Measurements from ENCODE around the gene RFX2. TPM values are rescaled to one million over a fixed set of nuclear protein-coding genes. Genes with fewer than 3 reads are reported as not detected.

RFX2 gene
- total and polyA plus RNA-seq, 2 experiments from 2014 or later: 2.3 to 4.9 TPM

DNA sequence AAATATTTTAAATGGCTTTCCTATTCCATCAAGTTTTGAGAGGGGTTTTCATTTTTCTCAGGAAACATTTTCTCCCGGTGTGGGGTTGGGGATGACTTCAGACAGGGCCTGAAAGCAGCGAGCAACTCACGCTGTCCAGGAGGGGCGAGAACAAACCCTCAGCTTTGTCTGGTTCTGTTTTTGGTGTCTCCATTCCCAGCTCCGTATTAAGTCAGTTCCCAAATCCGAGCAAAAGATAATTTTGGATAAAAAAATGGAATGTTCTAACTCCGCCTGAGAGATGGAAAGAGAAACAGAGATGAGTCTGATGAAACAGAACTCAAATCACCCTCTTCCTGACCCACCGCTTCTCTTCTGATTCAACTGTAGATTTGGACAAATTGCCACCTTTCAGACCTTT lies 38.4 kb downstream of the RFX2 start:
- H3K27ac ChIP-seq: no peak overlapping the region
- WGBS (ENCODE audit: low lambda C conversion rate, missing lambda C conversion rate): 87% methylated on average over 8 of the region's 8 CpGs
- H3K79me2 ChIP-seq: no peaks in the 10 kb centered on the region
- H3K4me1 ChIP-seq (ENCODE audit: insufficient read depth): no peaks in the 10 kb centered on the region
- TF ChIP-seq, protein P1, sequence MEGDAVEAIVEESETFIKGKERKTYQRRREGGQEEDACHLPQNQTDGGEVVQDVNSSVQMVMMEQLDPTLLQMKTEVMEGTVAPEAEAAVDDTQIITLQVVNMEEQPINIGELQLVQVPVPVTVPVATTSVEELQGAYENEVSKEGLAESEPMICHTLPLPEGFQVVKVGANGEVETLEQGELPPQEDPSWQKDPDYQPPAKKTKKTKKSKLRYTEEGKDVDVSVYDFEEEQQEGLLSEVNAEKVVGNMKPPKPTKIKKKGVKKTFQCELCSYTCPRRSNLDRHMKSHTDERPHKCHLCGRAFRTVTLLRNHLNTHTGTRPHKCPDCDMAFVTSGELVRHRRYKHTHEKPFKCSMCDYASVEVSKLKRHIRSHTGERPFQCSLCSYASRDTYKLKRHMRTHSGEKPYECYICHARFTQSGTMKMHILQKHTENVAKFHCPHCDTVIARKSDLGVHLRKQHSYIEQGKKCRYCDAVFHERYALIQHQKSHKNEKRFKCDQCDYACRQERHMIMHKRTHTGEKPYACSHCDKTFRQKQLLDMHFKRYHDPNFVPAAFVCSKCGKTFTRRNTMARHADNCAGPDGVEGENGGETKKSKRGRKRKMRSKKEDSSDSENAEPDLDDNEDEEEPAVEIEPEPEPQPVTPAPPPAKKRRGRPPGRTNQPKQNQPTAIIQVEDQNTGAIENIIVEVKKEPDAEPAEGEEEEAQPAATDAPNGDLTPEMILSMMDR (IDR thresholded peaks at IDR 0.05; ENCODE audit: poor library complexity): no peak
- TF ChIP-seq EZH2 (IDR thresholded peaks at IDR 0.05; ENCODE audit: borderline replicate concordance) (no peak), EZH2phosphoT487 (IDR thresholded peaks at IDR 0.05; ENCODE audit: low read depth, severe bottlenecking, unreplicated experiment) (no peak)
- no peak overlapping the region for H3K4me2 ChIP-seq
- no peak for DNase-seq (ENCODE audit: low spot score)
- H2AFZ ChIP-seq: no peak overlapping the region
- H3K36me3 ChIP-seq (replicated peaks; ENCODE audit: insufficient read depth, low read depth): no peaks in the 10 kb centered on the region
- H3K4me3 ChIP-seq: no peak overlapping the region
- H3K27me3 ChIP-seq: no peaks in the 10 kb centered on the region
- H3K9me2 ChIP-seq (replicated peaks; ENCODE audit: insufficient read depth): no peaks in the 10 kb centered on the region
- no peaks in the 10 kb centered on the region for H4K20me1 ChIP-seq (ENCODE audit: insufficient read depth, poor library complexity, severe bottlenecking)
- H3K9me3 ChIP-seq (ENCODE audit: low read depth): no peaks in the 10 kb centered on the region

DNA sequence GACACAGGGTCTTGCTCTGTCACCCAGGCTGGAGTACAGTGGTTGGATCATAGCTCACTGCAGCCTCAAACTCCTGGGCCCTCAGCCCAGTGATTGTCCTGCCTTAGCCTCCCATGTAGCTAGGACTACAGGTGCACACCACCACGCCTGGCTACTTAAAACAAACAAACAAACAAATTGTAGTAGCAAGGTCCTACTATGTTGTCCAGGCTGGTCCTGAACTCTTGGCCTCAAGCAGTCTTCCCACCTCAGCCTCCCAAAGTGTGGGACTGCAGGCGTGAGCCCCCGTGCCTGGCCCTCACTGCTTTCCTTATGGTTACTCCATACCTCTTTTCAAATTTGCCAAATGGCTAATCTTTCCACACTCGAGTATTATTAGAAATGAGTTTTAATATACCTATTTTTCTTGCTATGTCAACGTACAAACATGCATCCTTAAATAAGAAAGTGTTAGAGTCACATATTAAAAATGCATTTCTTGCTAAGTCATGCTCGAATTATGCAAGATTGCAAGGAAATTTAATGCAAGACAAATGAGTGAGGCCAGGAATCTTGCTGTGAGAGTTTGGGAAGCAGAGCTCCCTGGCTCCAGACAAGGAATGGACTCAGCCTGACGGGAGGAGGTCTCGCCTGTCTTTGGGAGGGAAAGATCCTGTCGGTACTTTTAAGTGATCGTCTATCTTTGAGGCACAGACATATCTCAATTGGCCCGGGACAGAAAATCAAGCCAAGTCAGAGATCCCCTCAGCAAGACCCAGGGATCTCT lies 39.4 kb downstream of the RFX2 start:
- Histone ChIP-seq H4K20me1 (ENCODE audit: insufficient read depth, poor library complexity, severe bottlenecking) (no peaks in the 10 kb centered on the region), H3K9me2 (replicated peaks; ENCODE audit: insufficient read depth) (no peaks in the 10 kb centered on the region), H3K4me3 (no peak overlapping the region), H3K27ac (no peak overlapping the region), H2AFZ (no peak overlapping the region), H3K36me3 (replicated peaks; ENCODE audit: insufficient read depth, low read depth) (no peaks in the 10 kb centered on the region), H3K27me3 (no peaks in the 10 kb centered on the region), H3K9me3 (ENCODE audit: low read depth) (no peaks in the 10 kb centered on the region), H3K4me2 (no peak overlapping the region), H3K4me1 (ENCODE audit: insufficient read depth) (peaks cover 5% of the 10 kb centered on the region), H3K79me2 (no peaks in the 10 kb centered on the region)
- TF ChIP-seq EZH2 (IDR thresholded peaks at IDR 0.05; ENCODE audit: borderline replicate concordance) (no peak), EZH2phosphoT487 (IDR thresholded peaks at IDR 0.05; ENCODE audit: low read depth, severe bottlenecking, unreplicated experiment) (no peak)
- TF ChIP-seq, protein P1 (IDR thresholded peaks at IDR 0.05; ENCODE audit: poor library complexity): no peak
- WGBS (ENCODE audit: low lambda C conversion rate, missing lambda C conversion rate): 88% methylated on average over 11 of the region's 11 CpGs
- DNase-seq (ENCODE audit: low spot score): no peak

DNA sequence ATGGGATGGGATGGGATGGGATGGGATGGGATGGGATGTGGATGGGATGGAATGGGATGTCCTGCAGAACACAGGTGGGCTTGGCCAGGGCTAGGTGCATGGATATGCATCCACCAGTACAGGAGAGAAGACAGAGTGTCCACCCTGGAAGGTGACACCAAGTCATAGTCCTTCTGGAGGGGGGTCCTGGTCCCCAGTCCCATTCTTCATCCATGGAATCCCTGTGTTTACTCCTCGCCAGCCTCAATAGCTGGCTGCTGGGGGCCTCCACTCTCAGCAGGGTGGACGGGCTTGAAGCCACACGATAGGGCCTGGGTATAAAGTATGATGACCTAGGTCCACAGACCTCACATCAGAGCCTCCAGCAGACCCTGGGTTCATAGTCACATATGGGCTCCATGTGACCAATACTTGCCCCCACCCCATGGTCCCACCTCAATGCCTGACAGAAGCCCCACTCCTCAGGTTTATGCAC lies 40.1 kb downstream of the RFX2 start:
- no peak overlapping the region for H2AFZ ChIP-seq
- 95% methylated on average over 3 of the region's 3 CpGs for WGBS (ENCODE audit: low lambda C conversion rate, missing lambda C conversion rate)
- H3K27ac ChIP-seq: no peak overlapping the region
- H4K20me1 ChIP-seq (ENCODE audit: insufficient read depth, poor library complexity, severe bottlenecking): no peaks in the 10 kb centered on the region
- H3K36me3 ChIP-seq (replicated peaks; ENCODE audit: insufficient read depth, low read depth): no peaks in the 10 kb centered on the region
- H3K4me2 ChIP-seq: no peak overlapping the region
- no peak overlapping the region for H3K4me3 ChIP-seq
- no peaks in the 10 kb centered on the region for H3K9me2 ChIP-seq (replicated peaks; ENCODE audit: insufficient read depth)
- H3K27me3 ChIP-seq: no peaks in the 10 kb centered on the region
- H3K79me2 ChIP-seq: no peaks in the 10 kb centered on the region
- TF ChIP-seq, protein P1 (IDR thresholded peaks at IDR 0.05; ENCODE audit: poor library complexity): no peak
- TF ChIP-seq EZH2 (IDR thresholded peaks at IDR 0.05; ENCODE audit: borderline replicate concordance) (no peak), EZH2phosphoT487 (IDR thresholded peaks at IDR 0.05; ENCODE audit: low read depth, severe bottlenecking, unreplicated experiment) (no peak)
- H3K4me1 ChIP-seq (ENCODE audit: insufficient read depth): peaks cover 11% of the 10 kb centered on the region
- no peak for DNase-seq (ENCODE audit: low spot score)
- H3K9me3 ChIP-seq (ENCODE audit: low read depth): no peaks in the 10 kb centered on the region
